ENCODE measurements around the gene ANKMY1. TPM values are rescaled to one million over a fixed set of nuclear protein-coding genes. Genes with fewer than 3 reads are reported as not detected.
"Not testable (repeated sequence)": the region's sequence is repeated elsewhere in the genome, so short reads cannot be mapped to it uniquely, and the experiment has no call there.

Gene ANKMY1
- polyA plus RNA-seq, 4 donors = 10.0 to 18.6 (median 12.9) TPM

GRCh38 chr2:240558236-240558761 lies 511 bp upstream of the ANKMY1 start:
- no peak for DNase-seq (ENCODE audit: low read depth in 4 of 4, low spot score in 2 of 4)

GRCh38 chr2:240557101-240557751 lies 562 bp downstream of the ANKMY1 start:
- no peak for DNase-seq (ENCODE audit: low read depth in 4 of 4, low spot score in 2 of 4)

GRCh38 chr2:240556553-240557100 lies 1.2 kb downstream of the ANKMY1 start:
- DNase-seq (ENCODE audit: low read depth in 4 of 4, low spot score in 2 of 4) = no peak

DNA sequence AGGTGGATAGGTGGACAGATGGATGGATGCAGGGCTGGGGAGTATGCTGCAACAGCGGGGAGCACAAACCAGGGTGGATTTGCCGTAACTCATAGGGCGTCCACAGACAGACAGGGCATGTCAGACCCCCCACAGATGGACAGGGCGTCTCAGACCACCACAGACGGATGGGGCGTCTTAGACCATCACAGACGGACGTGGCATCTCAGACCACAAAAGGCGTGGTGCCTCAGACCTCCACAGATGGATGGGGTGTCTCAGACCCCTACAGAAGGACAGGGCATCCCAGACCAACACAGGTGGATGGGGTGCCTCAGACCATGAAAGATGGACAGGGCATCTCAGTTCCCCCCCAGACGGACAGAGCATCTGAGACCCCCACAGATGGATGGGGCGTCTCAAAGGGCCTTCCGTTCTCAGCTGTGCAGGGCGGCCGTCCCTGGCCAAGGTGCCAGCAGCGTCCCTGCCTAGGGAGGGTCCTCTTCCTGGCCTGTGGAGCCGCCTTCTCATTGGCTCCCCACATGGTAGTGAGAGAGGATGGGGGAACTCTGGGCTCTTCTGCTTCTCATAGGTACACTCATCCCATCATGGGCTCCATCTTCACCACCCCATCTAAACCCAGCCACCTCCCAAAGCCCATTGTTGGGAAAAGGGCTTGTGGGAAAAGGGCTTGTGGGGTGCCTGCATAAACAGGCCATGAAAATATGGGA lies 2.1 kb downstream of the ANKMY1 start:
- DNase-seq (ENCODE audit: low read depth in 4 of 4, low spot score in 2 of 4) = no peak

- DNase-seq (ENCODE audit: low read depth in 4 of 4, low spot score in 2 of 4) = no peak
Measured at GRCh38 chr2:240554767-240555493, 2.9 kb downstream of the ANKMY1 start.

DNA sequence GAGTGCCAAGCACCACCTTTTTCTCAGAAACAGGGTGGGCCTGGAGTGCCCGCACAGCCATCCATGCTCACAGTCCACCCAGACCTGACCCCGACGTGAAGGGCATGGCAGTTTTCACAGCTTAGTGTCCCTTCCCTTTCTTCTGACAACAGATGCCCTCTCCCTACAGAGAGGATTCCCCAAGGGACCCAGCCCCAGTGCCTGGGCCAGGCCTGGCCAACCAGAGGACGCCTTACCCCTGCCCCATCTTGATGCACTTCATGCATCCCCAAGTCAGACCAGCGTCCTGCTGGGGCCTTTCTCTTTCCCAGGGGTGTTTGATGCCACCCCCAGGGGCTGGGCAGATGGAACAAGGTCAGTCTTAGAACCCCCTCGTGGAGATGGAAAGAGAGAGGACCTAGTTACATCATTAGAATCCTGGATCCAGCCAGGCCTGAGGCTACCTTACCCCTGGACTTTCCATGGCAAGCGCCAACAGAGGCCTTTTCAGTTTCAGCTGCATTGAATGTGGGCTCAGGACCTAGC lies 3.8 kb downstream of the ANKMY1 start:
- DNase-seq (ENCODE audit: low read depth in 4 of 4, low spot score in 2 of 4) = no peak

DNA sequence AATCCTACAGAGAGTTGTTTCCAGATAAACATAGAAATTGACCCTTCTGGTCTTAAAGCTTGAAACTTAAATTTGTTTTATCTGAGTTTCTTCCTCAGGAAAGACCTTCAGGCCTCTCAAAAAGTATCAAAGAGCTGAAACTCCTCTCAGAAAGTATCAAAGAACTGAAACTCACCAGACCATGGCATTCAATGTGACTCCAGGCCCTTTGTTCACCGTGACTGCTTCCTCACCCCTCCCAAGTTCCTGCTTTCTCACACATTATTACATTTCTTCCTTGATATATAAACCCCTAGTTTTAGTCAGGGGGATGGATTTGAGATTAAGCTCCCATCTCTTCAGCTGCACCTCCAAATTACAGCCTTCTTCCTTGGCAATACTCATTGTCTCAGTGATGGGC lies 6.0 kb downstream of the ANKMY1 start:
- DNase-seq (ENCODE audit: low read depth in 4 of 4, low spot score in 2 of 4) = no peak

DNA sequence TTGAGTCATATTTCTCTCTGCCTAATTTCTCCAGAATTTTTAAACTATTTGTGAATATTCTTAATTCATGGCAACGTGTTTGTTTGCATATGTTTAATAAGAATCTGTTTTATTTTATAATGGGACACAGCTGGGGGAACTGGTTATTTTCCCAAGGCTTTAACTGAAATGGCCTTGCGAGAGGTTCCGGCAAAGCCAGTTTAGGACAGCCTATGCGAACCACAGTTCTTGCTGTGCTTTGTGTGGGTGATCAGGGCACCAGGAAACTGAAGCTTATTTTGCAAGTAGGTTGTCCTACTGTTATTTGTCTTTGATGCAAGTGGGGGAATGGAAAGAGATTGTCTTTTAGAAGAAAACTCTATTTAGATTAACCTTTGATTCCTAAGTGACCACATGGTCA lies 6.5 kb downstream of the ANKMY1 start:
- DNase-seq (ENCODE audit: low read depth in 4 of 4, low spot score in 2 of 4) = no peak

- DNase-seq (ENCODE audit: low read depth in 4 of 4, low spot score in 2 of 4) = no peak
Measured at GRCh38 chr2:240539906-240540305, 17.9 kb downstream of the ANKMY1 start.

- not testable (repeated sequence) for DNase-seq (ENCODE audit: low read depth in 4 of 4, low spot score in 2 of 4)
Measured at GRCh38 chr2:240539101-240539500, 18.7 kb downstream of the ANKMY1 start.

DNA sequence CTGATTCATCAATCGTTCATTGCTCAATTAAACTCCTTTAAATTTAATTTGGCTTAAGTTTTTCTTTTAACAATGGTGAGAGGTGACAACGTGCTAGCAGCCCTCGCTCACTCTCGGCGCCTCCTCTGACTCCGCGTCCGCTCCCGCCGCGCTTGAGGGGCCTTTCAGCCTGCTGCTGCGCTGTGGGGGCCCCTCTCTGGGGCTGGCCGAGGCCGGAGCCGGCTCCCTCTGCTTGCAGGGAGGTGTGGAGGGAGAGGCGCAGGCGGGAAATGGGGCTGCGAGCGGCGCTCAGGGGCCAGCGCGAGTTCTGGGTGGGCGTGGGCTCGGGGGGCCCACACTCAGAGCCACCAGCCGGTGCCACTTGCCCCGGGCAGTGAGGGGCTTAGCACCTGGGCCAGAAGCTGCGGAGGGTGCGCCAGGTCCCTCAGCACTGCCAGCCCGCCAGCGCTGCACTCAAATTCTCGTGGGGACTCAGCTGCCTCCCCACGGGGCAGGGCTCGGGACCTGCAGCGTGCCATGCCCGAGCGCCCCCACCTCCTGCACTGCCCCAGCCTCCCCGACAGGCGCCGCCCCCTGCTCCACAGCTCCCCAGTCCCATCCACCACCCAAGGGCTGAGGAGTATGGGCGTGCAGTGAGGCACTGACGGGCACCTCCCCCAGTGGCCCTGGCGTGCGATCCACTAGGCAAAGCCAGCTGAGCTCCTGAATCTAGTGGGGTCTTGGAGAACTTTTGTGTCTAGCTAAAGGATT lies 19.6 kb downstream of the ANKMY1 start:
- DNase-seq (ENCODE audit: low read depth in 4 of 4, low spot score in 2 of 4) = no peak

GRCh38 chr2:240532031-240532775 lies 25.6 kb downstream of the ANKMY1 start:
- no peak for DNase-seq (ENCODE audit: low read depth in 4 of 4, low spot score in 2 of 4)

DNA sequence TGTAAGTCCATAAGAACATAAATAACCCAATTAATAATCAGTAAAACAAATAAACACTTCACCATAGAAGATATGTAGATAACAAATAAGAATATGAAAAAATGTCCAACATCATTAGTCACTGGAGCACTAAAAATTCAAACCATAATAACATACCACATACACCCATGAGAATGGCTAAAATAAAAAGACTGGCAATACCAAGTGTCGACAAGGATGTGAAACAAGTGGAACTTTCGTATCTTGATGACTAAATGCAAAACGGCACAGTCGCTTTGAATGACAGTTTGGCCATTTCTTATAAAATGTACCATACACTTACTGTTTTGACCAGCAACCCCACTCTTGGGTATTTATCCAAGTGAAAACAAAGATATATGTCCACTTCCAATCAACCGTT lies 26.8 kb downstream of the ANKMY1 start:
- no peak for DNase-seq (ENCODE audit: low read depth in 4 of 4, low spot score in 2 of 4)

DNA sequence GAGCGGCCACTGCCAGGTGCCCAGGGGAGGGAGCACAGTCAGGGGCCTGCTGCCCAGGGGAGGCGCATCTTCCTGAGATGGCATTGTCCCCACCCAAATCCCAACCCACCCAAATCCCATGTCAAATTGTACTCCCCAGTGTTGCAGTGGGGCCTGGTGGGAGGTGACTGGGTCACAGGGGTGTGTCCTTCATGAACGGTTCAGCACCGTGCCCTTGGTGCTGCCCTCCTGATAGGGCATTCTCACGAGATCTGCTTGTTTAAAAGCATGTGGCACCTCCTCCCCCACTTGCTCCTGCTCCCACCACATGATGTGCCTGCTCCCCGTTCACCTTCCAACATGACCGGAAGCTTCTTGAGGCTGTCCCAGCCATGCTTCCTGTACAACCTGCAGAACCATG lies 27.6 kb downstream of the ANKMY1 start:
- no peak for DNase-seq (ENCODE audit: low read depth in 4 of 4, low spot score in 2 of 4)

- no peak for DNase-seq (ENCODE audit: low read depth in 4 of 4, low spot score in 2 of 4)
Measured at GRCh38 chr2:240529344-240529999, 28.3 kb downstream of the ANKMY1 start.

- no peak for DNase-seq (ENCODE audit: low read depth in 4 of 4, low spot score in 2 of 4)
Measured at GRCh38 chr2:240528406-240529040, 29.3 kb downstream of the ANKMY1 start.

DNA sequence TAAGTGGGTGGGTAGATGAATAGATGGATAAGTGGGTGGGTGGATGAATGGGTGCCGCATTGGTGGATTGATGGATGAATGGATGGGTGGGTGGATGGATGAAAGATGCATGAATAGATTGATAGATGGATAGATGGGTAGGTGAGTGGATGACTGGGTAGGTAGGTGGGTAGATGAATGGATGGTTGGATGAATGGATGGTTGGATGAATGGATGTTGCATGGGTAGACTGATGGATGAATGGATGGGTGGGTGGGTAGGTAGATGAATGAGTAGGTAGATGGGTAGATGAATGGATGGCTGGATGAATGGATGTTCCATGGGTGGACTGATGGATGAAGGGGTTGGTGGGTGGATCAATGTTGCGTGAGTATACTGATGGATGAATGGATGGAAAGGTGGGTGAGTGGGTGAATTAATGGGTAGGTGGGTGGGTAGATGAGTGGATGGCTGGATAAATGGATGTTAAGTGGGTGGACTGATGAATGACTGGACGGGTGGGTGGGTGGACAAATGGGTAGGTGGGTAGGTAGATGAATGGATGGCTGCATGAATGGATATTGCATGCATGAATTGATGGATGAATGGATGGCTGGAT lies 30.5 kb downstream of the ANKMY1 start:
- no peak for DNase-seq (ENCODE audit: low read depth in 4 of 4, low spot score in 2 of 4)

DNA sequence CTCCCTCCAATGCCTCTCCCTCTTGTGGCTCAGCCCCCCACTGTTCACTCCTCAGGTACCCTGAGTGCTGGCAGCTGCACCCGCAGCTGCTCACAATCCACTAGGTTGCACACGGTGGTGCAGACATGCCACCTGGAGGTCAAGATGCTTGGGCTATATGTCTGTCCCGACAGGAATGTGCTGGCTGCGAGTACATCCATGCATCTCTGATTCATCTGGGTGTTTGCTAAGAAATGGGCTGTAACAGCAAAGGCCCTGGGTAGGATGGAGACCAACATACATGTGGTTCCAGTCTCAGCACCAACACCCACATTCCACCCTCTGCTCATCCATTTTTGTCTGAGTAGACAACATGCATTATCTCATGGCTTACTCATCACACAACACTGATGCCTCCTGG lies 31.3 kb downstream of the ANKMY1 start:
- DNase-seq (ENCODE audit: low read depth in 4 of 4, low spot score in 2 of 4) = no peak
